Hematopoietic multipotent progenitor cell treated with erythropoietin and hydrocortisone succinate and interleukin-3 and kit ligand, for 8 days (in vitro differentiated cells): ENCODE results near the gene PSD2.

Experiments
- DNase-seq: peaks from one replicate; pipeline ENCODE4 v3.0.0-alpha.2; 2015

The PSD2 gene

DNA sequence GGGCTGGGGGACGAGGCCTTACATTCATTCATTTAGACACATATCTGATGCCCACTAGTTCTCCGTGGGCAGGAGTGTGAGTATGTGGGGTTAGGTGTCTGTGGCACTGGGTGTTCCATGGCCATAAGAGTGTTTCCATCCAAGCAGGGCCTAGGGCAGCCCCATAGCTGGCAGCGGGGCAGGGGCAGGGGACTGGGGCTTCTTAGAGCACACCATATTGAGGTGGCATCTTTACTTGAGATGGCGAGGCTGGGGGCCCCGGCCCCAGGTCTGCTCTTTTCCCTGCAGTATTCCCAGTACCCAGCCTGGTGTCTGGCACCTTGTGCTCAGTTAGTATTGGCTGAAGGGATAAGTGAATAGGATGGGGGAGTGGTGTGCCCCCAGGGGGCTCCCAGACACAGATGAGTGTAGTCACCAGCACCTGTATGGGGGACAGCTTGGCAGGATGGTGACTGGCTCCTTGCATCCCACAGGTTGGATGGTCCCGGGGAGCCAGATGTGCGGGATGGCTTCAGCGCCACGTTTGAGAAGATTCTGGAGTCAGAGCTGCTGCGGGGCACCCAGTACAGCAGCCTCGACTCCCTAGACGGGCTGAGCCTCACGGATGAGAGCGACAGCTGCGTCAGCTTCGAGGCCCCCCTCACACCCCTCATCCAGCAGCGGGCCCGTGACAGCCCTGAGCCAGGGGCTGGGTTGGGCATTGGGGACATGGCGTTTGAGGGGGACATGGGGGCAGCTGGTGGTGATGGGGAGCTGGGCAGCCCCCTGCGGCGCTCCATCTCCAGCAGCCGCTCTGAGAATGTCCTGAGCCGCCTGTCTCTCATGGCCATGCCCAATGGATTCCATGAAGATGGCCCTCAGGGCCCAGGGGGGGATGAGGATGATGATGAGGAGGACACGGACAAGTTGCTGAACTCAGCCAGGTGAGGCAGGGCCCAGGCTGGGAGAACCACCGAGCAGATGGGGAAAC, 17.5 kb downstream of the PSD2 start:
- no peak for DNase-seq

DNA sequence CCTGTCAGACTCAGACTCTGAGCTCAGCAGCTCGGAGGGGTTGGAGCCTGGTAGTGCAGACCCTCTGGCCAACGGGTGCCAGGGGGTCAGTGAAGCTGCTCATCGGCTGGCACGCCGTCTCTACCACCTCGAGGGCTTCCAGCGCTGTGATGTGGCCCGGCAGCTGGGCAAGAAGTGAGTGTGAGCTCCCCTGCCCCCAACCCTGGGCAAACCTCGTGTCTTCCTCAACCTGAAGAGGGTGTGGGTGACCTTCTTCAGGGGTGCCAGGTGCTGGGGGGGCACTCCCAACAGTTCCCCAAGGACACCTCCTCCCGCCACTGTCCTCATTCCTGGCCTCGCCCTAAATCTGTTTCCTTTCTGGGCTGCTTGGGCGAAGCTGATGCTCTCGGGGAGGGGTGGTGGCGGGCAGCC, 18.6 kb downstream of the PSD2 start:
- no peak for DNase-seq

DNA sequence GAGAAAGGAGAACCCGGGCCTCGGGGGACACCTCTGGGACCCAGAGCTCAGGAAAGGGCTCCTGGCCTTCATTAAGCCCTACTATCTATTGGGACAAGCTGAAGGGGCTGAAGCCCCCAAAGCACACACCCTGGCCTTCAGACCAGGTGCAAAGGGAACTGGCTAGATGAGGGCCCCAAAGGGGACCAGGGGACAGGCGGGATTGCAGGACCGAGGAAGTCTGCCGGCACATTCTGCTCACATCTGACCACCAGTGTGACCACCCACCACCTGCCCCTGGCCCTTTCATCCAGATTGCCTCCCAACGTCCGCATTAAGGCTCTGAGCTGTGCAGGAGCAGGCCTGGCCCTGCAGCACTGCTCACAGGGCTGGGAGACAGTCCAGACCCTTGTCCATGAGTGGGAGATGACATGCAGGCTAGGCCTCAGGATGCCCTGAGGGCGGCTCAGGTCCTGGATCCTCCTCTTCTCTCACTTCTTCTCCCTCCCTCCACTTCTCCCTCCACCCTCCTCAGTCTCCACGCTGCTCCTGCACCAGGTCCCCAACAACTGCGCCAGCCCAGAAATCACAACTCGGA, 19.2 kb downstream of the PSD2 start:
- no peak for DNase-seq

DNA sequence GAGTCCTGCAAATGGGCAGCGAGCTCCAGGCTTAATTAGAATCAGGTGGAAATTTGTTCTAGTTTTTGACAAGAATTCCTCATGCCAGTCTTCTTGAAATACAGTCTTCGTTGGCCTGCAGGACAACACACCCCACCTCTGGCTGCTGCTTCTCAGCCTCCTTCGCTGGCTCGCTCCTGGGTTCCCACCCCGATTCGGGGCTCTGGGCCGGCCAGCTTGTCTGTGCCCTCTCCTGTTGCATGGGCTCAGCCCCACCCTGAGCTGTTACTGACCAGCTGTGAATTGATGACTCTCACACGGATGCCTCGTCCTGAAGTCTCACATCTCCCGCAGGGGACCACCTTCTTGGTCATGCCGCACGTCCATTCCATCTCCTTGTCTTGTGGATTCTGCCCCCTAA, 21.0 kb downstream of the PSD2 start:
- DNase-seq, result no peak

DNA sequence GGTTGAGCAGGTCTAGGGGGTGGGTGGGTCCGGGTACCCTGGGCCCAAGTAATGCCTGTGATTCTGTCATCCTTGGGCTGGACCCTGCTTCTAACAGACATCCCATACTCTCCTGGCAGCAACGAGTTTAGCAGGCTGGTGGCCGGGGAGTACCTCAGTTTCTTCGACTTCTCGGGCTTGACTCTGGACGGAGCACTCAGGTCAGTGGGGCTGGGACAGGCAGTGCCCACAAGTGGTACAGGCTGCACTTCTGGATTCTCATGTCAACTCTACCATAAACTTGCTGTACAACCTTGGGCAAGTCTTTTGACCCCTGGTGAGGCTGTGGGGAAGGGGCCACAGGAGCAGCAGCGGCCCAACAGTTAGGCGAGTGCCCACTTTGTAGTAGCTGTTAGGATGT, 21.8 kb downstream of the PSD2 start:
- no peak for DNase-seq

DNA sequence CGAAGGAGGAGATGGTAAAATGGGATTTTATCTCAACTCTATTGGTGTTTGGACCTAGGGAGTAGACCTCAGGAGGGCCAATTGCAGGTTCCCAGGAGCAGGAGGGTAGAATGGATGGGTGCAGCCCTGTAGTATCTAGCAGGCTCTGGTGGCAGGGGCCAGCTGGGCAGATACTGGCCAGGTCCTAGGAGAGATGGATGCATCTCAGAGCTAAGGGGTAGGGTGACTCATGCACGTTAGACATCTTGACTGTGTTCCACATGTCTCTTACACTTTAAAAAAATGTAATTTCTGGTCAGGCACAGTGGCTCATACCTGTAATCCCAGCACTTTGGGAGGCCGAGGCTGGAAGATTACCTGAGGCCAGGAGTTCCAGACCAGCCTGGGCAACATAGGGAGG, 22.4 kb downstream of the PSD2 start:
- DNase-seq, result no peak

DNA sequence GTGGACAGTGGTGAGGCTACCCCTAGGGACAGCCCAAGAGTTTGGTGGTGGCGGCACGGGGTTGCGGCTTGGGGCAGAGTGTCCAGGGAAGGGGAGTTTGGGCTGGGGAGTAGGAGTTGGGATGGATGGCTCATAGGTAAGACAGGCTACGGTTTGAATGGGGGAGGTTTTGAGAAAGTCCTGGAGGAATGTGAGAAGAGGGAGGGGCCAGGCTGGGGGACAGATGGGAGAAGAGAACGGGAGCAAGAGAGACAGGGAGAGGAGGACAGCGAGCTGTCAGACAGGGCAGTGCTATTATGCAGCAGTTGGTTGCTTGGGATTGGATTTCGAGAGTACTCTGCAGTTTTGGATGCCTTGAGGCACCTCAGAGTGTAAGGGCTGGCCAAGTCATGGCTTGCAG, 24.5 kb downstream of the PSD2 start:
- no peak for DNase-seq

DNA sequence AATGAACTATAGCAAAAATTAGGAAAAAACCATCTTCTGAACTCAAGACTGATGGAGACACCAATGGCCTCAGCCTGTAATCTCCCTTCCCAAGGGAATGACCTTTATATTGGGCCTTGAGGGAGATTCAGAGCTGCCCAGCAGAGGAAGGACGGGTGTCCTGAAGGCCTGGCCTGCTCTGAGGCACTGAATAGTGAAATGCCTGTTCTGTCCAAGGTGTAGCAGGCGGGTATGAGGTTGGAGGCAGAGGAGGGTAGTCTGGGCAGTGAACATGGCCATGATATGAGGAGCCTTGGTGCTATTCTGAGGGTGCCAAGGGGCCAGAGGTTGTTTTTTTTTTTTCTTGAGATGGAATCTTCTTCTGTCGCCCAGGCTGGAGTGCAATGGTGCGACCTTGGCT, 25.0 kb downstream of the PSD2 start:
- DNase-seq, result no peak

DNA sequence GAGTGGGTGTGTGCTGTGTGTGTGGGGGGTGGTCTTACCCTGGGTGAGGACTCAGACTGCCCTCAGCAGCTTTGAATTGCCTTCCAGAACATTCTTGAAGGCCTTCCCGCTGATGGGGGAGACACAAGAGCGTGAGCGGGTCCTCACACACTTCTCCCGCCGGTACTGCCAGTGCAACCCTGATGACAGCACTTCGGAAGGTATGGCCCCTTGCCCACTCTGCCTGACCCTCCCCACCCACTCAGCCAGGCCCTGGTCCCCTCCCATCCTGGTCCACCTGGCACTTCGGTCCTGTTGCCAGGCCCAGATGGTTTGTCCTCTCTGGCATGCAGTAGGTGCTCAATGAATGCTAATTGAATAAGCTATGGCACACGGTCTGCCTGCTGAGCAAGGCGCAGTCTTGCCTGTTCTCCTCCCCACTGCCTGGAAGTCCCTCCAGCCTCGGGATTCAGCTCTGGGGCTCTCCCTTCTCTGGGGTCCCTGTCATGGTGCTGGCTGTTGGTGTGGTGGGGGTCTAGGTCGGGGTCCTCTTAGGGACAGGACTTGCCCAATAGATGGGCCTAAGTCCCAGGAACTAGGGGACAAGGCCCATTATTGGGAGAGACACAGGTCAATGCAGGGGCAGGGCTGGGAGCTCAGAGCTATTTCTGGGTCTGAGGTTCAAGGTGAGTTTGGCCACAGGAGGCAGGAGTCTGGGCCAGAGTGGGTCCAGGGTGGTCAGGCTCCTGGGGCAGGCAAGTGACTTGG, 26.4 kb downstream of the PSD2 start:
- DNase-seq, result no peak

DNA sequence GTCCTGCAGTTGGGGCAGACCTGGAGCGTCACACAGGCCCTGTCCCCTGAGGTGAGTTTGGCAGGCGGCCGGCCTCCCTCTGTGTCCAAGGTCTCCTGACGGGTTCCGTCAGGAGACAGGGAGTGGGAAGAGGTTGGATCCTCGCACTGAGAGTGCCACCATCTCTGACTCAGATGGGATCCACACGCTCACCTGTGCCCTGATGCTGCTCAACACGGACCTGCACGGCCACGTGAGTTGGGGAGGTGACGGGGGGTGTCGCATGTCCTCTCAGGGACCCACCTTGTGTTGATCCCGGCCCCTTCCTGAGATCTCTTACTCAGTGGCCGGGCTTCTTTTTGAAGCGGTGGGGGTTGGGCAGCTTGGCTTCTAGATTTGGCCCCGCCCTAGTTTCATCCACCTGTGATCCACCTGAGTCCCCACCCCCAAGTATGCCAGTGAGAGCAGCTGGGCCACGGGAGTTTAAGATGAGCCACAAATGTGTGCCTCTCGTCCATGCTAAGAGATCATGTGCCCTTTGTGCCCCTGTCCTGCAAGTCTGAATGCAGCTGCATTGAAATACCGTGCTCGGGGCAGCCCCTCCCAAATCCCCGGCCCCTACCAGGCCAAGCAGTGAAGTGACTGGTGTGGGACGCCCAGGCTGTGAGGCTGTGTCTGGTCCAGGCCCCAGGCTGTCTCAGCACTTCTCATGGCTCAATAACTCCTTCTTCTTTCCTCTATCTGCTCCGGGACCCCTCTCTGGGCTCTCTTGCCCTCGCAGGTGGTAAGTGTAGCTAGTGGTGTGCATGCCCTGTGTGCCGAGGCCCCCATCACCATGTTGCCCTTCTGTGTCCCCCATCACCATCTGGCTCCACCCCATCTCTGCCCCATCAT, 27.2 kb downstream of the PSD2 start:
- no peak for DNase-seq

DNA sequence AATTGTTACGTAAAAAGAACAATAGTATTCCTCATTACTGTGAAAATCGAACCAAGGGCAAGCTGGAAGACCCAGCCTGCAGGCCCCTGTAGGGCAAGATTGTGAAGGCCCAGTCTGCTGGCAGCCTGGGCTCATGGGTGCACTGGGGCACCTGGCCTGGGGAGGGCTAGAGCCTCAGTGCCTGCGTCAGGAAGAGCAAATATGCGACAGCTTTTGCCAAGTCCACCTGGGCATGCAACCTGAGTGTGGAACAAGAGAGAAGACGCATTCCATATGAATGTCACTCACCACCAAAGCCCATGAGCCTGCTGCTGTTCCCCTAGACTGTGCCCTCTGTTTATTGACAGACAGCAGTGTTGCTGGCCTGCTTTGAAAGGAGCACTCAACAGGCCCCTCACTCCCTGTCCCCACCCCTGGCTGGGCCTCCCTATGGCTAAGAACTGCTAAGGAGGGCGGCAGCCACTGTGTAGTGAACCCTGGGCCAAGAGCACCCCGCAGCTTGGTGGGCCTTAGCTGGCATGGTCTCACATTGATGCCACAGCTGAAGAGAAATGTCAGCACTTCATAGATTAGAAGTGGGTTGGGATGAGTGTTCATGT, 28.2 kb downstream of the PSD2 start:
- DNase-seq, result no peak

DNA sequence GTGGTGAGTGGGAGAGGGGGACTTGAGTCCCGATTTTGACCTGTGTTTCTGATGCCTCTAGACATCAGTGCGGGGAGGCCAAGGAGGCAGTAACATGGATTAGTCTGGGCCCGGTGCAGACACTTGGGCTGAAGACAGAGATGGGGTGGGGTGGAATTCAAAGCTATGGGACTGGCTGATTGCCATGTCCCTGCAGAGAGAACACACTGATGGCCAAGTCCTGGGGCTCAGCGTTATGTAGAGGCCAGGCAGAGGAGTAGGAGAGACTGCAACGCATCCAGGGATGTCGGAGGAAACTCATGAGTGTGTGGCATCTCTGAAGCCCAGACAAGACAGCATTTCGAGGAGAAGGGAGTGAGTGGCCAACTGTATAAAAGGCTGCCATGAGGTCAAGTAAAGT, 30.1 kb downstream of the PSD2 start:
- no peak for DNase-seq

DNA sequence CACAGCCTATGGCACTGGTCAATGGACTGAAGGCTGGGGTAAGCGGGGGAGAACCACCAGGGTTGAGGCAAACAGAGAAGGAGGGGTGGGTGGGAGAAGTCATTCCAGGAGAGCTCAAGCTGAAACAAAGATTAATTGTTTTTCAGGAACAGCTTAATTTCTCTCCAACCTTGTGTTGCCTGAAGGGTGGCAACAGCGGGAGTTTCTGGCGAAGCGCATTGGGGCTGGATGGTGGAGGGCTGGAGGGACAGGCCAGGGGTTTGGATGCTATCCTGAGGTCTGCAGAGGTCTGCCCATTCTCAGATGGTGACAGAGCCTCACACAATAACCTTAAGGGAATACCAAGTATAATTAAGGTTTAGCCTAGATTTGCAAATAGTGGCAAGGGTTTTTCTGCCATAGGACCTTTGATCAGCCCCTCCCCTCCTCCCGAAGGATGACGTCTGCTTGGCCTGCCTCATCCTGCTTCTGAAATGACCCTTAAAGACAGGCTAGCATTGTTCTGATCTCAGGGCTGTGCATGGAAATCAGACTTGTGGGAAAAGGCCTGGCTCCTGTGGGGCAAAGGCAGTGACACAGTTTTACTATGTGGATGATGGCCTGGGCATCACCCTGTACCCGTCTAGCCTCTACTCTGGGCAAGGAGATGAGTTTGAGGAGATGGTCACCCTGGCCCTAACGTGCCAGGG, 32.7 kb downstream of the PSD2 start:
- no peak for DNase-seq

DNA sequence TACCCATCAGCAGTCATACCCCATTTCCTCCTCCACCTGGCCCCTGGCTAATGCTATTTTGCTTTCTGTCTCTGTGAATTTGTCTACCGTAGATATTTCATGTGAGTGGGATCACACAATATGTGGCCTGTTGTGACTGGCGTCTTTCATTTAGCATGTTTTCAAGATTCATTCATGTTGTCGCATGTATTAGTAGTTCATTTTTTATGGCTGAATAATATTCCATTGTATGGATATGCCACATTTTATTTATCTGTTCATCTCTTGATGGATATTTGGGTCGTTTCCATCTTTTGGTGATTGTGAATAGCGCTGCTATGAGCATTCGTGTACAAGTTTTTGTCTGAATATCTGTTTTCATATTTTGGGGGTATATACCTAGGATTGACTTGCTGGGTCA, 33.9 kb downstream of the PSD2 start:
- DNase-seq, result no peak

DNA sequence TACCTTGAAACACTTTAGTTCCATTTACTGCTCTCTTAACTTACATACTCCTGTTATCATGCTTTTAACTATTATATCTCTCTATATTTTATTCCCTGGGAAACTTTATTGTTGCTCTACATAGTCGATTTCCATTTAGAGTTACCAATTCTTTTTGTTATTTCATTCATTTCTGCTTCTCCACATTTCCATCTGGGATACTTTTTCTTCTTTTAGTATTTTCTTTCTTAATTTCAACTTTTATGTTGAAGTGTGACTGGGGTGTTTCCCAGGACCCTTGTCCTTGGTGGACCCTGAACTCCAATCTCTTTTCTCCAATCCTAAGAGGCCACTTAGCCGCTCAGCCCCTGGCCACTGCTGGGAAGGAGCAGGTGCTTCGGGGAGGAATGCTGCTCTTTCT, 36.0 kb downstream of the PSD2 start:
- DNase-seq, result no peak

DNA sequence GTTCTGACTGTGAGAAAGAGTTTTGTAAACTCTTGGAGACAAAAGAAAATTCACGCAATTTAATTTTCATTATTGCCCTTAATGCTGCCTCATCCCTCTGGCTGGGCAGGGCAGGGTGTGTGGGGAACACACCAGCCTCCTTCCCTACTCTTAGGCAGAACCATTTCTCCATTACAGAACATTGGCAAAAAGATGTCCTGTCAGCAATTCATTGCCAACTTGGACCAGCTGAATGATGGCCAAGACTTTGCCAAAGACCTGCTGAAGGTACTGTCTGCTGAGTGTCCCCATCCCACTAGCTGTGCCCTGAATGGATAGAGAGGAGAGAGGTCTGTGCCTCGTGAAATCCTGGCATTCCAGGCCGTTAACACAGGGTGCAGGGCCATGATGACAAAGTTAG, 37.9 kb downstream of the PSD2 start:
- no peak for DNase-seq

DNA sequence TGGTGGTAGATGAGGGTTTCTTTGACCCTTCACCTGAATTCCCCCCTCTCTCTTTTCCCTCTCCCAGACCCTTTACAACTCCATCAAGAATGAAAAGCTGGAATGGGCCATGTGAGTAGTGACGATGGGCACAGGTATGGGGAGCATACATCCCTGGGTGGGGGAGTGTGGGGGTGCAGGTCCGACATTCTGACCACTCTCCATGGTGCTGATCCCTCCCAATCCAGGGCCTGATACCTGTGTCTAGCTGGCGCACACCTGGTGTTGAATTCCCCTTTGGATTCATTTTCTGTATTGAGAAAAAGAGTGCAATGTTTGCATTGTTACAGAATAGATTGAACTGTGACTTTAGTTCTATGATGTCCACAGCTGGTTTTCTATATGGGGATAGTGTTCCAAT, 40.0 kb downstream of the PSD2 start:
- DNase-seq, result no peak

DNA sequence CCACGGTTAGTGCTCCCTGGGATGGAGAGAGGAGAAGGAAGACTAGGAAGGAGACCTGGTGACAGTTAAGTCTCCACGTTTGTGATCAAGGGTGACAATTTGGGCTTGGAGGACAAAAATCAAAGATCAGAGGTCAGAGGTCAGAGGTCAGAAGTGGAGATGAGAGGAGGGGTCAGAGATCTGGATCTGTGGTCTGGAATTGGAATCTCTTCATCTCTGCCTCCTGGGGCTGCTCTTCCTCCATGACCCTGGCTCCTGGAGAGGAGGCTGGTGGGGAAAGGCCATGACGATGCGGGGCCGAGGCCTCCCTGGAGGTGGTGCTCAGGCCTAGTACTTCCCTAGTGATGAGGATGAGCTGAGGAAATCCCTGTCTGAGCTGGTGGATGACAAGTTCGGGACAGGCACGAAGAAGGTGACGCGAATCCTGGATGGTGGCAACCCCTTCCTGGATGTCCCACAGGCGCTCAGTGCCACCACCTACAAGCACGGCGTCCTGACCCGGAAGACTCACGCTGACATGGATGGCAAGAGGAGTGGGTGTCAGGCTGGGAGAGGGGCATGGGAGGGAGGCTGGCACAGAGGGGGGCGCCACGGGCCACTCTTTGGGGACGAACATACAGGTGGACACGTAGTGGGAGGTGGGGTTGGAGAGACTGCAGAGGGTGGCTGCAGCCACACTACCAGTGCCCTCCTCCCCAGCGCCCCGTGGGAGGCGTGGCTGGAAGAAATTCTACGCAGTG, 41.0 kb downstream of the PSD2 start:
- DNase-seq, result no peak

DNA sequence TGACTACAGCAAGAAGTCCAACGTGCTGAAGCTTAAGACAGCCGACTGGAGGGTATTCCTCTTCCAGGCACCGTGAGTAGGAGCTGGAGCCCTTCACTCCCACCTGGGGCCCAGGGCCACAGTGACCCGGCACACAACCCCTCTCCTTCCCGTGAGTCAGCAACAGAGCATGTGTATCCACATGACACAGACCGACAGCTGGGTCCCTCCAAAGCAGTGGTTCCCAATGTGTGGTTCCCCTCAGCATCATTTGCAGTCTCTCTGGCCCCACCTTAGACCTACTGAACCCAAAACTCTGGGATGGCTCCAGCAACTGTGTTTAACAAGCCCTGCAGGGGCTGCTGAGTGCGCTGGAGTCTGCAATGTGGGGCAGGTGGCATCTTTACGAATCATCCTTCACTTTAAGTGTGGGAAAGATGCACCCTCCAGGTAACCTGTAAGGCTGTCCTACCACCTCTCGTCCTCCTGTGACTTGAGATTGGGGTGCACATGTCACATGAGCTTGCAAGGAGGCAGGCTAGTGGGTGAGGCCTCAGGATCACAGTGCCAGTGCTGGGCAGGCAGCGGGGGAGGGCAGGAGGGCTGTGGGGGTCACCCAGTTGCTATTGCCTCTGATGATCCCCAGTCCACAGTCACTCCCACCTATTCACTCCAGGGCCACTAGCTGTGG, 42.2 kb downstream of the PSD2 start:
- no peak for DNase-seq

DNA sequence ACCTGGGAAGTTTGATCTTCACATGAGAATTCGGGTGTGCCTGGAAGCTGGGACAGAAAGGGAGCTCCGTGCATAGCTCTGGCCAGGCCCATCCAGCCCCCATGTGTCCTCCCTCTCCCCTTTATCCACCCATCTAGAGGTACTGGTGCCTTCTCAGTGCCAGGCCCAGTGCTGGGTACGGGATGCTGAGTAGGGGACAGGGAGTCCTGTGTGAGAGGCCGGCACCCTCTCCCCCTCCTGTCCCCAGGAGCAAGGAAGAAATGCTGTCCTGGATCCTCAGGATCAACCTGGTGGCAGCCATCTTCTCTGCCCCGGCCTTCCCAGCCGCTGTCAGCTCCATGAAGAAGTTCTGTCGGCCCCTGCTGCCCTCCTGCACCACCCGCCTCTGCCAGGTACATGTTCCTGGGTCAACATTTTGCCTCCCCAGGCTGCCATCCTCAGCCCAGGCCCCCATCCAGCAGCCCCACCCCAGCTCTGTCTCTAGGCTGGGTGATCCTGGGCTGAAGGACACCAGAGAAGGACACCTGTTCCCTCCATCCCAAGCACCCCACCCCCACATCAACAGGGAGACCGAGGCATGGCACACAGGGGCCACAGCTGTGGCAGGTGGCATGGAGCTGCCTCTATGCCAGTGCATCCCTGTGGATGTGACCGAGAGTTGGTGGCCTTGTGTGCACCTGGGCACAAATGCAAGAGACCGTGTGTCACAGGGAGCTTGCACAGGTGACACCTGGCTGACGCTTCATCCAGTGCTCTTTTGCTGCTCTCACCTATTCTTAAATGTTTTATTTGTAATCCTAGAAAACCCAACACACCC, 43.0 kb downstream of the PSD2 start:
- DNase-seq, result no peak
